Heart left ventricle (tissue), 16 donors: Measurements from ENCODE around the gene KIAA1217. TPM values are rescaled to one million over a fixed set of nuclear protein-coding genes. Genes with fewer than 3 reads are reported as not detected.

Source experiments
- ATAC-seq, 4 donors: fragments of 200-7000 bp; cut with Tn5 transposase; one replicate each; pipeline ENCODE4 v1.9.1; 2020 to 2022; ENCODE audit warnings: moderate library complexity in 4 of 4, mild to moderate bottlenecking in 3 of 4, moderate number of reproducible peaks in 1 of 4
- DNase-seq, 5 donors: peaks; one replicate each; pipeline ENCODE4 v3.0.0-alpha.2; 2020
- H3K27ac ChIP-seq, 12 donors: fragments of 200-600 bp; sonication (generic) in 4 of 12; one replicate each; pipeline versions ENCODE4 v1.5.0 to v1.8.0; 2016 to 2022; ENCODE audit warnings: mild to moderate bottlenecking in 2 of 12
- H3K27me3 ChIP-seq, 9 donors: fragments of 200-600 bp; sonication (generic) in 2 of 9; one replicate each; pipeline versions ENCODE4 v1.5.1 to v1.8.0; 2016 to 2022; ENCODE audit warnings: mild to moderate bottlenecking in 3 of 9
- H3K36me3 ChIP-seq, 9 donors: fragments of 200-600 bp; sonication (generic) in 2 of 9; one replicate each; pipeline versions ENCODE4 v1.5.0 to v1.8.0; 2018 to 2022; ENCODE audit warnings: mild to moderate bottlenecking in 2 of 9
- H3K4me1 ChIP-seq, 12 donors: fragments of 200-600 bp; sonication (generic) in 4 of 12; one replicate each; pipeline versions ENCODE4 v1.5.0 to v1.8.0; 2016 to 2022; ENCODE audit warnings: mild to moderate bottlenecking in 3 of 12
- H3K4me3 ChIP-seq, 12 donors: fragments of 200-600 bp; sonication (generic) in 4 of 12; one replicate each; pipeline versions ENCODE4 v1.5.0 to v1.8.0; 2017 to 2022; ENCODE audit warnings: mild to moderate bottlenecking in 9 of 12, moderate library complexity in 4 of 12
- H3K9me3 ChIP-seq, 12 donors: fragments of 200-600 bp; sonication (generic) in 4 of 12; one replicate each; pipeline versions ENCODE4 v1.5.0 to v1.8.0; 2016 to 2022; ENCODE audit warnings: mild to moderate bottlenecking in 1 of 12
- CTCF ChIP-seq, 12 donors: fragments of 200-600 bp; sonication (generic) in 4 of 12; IDR thresholded peaks; one replicate each; pipeline versions ENCODE4 v1.5.0 to v1.8.0; 2018 to 2022; ENCODE audit warnings: antibody characterized with exemption in 12 of 12, mild to moderate bottlenecking in 5 of 12
- POLR2A ChIP-seq, 2 donors: fragments of 450-650 bp; IDR thresholded peaks; one replicate each; pipeline ENCODE4 v1.6.1; 2017; ENCODE audit warnings: antibody characterized with exemption in 2 of 2, mild to moderate bottlenecking in 2 of 2, moderate library complexity in 2 of 2
- WGBS, 4 donors: extraction: QIAGEN DNeasy Blood & Tissue Kit in 2 of 4; methylation state at CpG; one replicate each; pipeline versions ENCODE4 v1.1.5 to v1.1.7; 2013 to 2018; 5-methylcytosine and 5-hydroxymethylcytosine counted together
- intact Hi-C, 10 donors: fragments of 100-400 bp; cut with DNase I; formaldehyde crosslinking; loops; one replicate each; pipeline versions ENCODE4 v1.11.1 to v1.14.2; 2022
- polyA plus RNA-seq, 2 donors: library from polyadenylated mRNA; stranded (reverse); fragments of 200-250 nt; gene quantifications; one replicate each; pipeline ENCODE4 v1.2.3, GENCODE V29; 2013
- total RNA-seq, 9 donors: library from RNA; depleted of rRNA in 2 of 9; stranded (reverse); fragments of >200 nt in 2 of 9; fragmentation: NEBNext Ultra II Directional in 3 of 9; extraction: Animal tissue kit (Norgen Biotek cat#: 25700) in 3 of 9; gene quantifications; one replicate each; pipeline versions ENCODE4 v1.1.0 to v1.2.4, GENCODE V29; 2016 to 2023
- donor health status: ischemic (EF 13 %, LVEDD 7.1; RV severe dilation, severe dysfunction).
- donor health status: healthy with polysubstance abuse.
- donor health status: DM: no; HTN: yes; CAD: no.
- donor health status: DM: no; HTN: no; CAD: no.
- donor health status: ischemic (EF 25% LVEDD 6.9; RV normal size, moderate dysfunction).
- donor health status: ischemic (EF 25% LVEDD 5.7; RV mildly dilated, moderate dysfunction).
- donor health status: healthy.
- donor health status: DM: yes; HTN: yes; CAD: no.
- donor health status: ischemic (EF 35%, LVEDD 5.7; RV mildly dilated, moderate dysfunction).
- donor health status: nonischemic (EF 11% LVEDD 7.7; RV severe dilation, severe dysfunction).
- donor health status: DM: yes; HTN: yes; CAD: no.
- donor health status: PGD.
- donor health status: ischemic (EF 29% LVEDD 5.4; RV normal size, mild dysfunction).
- donor health status: nonischemic (EF 23%, LVEDD 6.1; RV moderate dilation, normal function).

The KIAA1217 gene
- total and polyA plus RNA-seq, 11 donors: 12.7 to 66.7 (median 33.5) TPM

- no peak overlapping the region for H3K27ac ChIP-seq
- intact Hi-C loops: loop anchor here in 1 of 10 donors (5.0 kb wide), 1 partner anchor 37 kb away; no protein-coding TSS in a partner anchor
- H3K4me3 ChIP-seq: no peak overlapping the region
- ATAC-seq: no peak
- peaks cover under 1 to 73% (median 35%) of the 10 kb centered on the region in 12 donors for H3K4me1 ChIP-seq
- H3K36me3 ChIP-seq: no peaks in the 10 kb centered on the region
- no peaks in the 10 kb centered on the region for H3K27me3 ChIP-seq
- no peak for TF ChIP-seq CTCF (IDR thresholded peaks at IDR 0.05)
- no peak for TF ChIP-seq POLR2A (IDR thresholded peaks at IDR 0.05)
- no peak for DNase-seq
- 57 to 75% (median 68%) methylated on average over 3 of the region's 3 CpGs for whole genome bisulfite sequencing, 4 donors
- H3K9me3 ChIP-seq: no peaks in the 10 kb centered on the region
Observed at GRCh38 chr10:24254180-24254579, 45.2 kb downstream of the KIAA1217 start.

- intact Hi-C loops: loop anchor here in 1 of 10 donors (5.0 kb wide), 1 partner anchor 38 kb away; no protein-coding TSS in a partner anchor
- peak overlapping the region in 6 of 12 donors; percentile 51 to 64 (median 58) for H3K27ac ChIP-seq
- DNase-seq: no peak
- H3K27me3 ChIP-seq: no peaks in the 10 kb centered on the region
- TF ChIP-seq CTCF (IDR thresholded peaks at IDR 0.05) (no peak), POLR2A (IDR thresholded peaks at IDR 0.05) (no peak)
- H3K4me3 ChIP-seq: no peak overlapping the region
- H3K36me3 ChIP-seq: no peaks in the 10 kb centered on the region
- H3K4me1 ChIP-seq: peaks cover 2 to 66% (median 32%) of the 10 kb centered on the region in 12 donors
- peak in 1 of 4 donors; percentile 5 for ATAC-seq
- WGBS, 4 donors: 78 to 82% (median 82%) methylated on average over 14 of the region's 14 CpGs
- H3K9me3 ChIP-seq: no peaks in the 10 kb centered on the region
Observed at GRCh38 chr10:24255115-24255880, 46.4 kb downstream of the KIAA1217 start.

- TF ChIP-seq CTCF (IDR thresholded peaks at IDR 0.05) (no peak), POLR2A (IDR thresholded peaks at IDR 0.05) (no peak)
- 22 to 33% (median 28%) methylated on average over 5 of the region's 5 CpGs for WGBS, 4 donors
- Histone ChIP-seq H3K9me3 (no peaks in the 10 kb centered on the region), H3K4me1 (peaks cover 2 to 68% (median 32%) of the 10 kb centered on the region in 12 donors), H3K27me3 (no peaks in the 10 kb centered on the region), H3K27ac (peak overlapping the region in 11 of 12 donors; percentile 3 to 64 (median 52)), H3K4me3 (no peak overlapping the region), H3K36me3 (no peaks in the 10 kb centered on the region)
- intact Hi-C loops: loop anchor here in 1 of 10 donors (5.0 kb wide), 1 partner anchor 39 kb away; no protein-coding TSS in a partner anchor
- peak in 4 of 5 donors; percentile 34 to 70 (median 56) for DNase-seq
- peak; percentile 79 to 88 (median 84) for ATAC-seq
Observed at GRCh38 chr10:24255881-24256311, 47.0 kb downstream of the KIAA1217 start.

GRCh38 chr10:24256619-24257107 is 47.7 kb downstream of the KIAA1217 start:
- ATAC-seq (peak in 1 of 4 donors; percentile 15), DNase-seq (no peak)
- H3K27ac ChIP-seq: peak overlapping the region in 11 of 12 donors; percentile 3 to 64 (median 52)
- H3K4me1 ChIP-seq: peaks cover 2 to 75% (median 32%) of the 10 kb centered on the region in 12 donors
- no peak overlapping the region for H3K4me3 ChIP-seq
- H3K36me3 ChIP-seq: no peaks in the 10 kb centered on the region
- no peaks in the 10 kb centered on the region for H3K9me3 ChIP-seq
- no peaks in the 10 kb centered on the region for H3K27me3 ChIP-seq
- intact Hi-C loops: loop anchor here in 1 of 10 donors (5.0 kb wide), 1 partner anchor 39 kb away; no protein-coding TSS in a partner anchor
- TF ChIP-seq POLR2A (IDR thresholded peaks at IDR 0.05) (no peak), CTCF (IDR thresholded peaks at IDR 0.05) (no peak)
- 23 to 45% (median 40%) methylated on average over 2 of the region's 2 CpGs for WGBS, 4 donors
